Right renal cortex interstitium (tissue), 3 donors: ENCODE measurements around the gene PRAME. TPM values are rescaled to one million over a fixed set of nuclear protein-coding genes. Genes with fewer than 3 reads are reported as not detected.

Experiments used
- polyA plus RNA-seq, 3 donors: library from polyadenylated mRNA; unstranded; fragments of 120-200 nt; gene quantifications; one replicate each; pipeline ENCODE4 v1.2.1, GENCODE V29; 2013; ENCODE audit not compliant: insufficient read length in 3 of 3

PRAME gene
- polyA plus RNA-seq, 3 donors = 0.75 to 1.5 (median 0.94) TPM

Other genes with a start within 250 kb of the PRAME start
- gene ZNF280B, start 50.5 kb downstream of the PRAME start, polyA plus RNA-seq = 1 to 10 TPM; 4.4 to 4.7 (median 4.5) TPM
- under 1 TPM in 1 of 3 donors, not detected in 2; 0.07 TPM for gene ZNF280A, start 39.0 kb downstream of the PRAME start, polyA plus RNA-seq
- gene GGTLC2, start 85.3 kb upstream of the PRAME start, polyA plus RNA-seq = under 1 TPM in 1 of 3 donors, not detected in 2; 0.21 TPM